PFSK-1 (cell line): ENCODE data around the gene BTRC.

Experiments used
- FOXP2 ChIP-seq: optimal IDR thresholded peaks from 2 replicates; pipeline ENCODE3; 2011; ENCODE audit warnings: borderline replicate concordance, control low read depth, inconsistent platforms; ENCODE audit not compliant: insufficient read depth; ENCODE audit errors: extremely low read length, extremely low read depth
- POLR2AphosphoS5 ChIP-seq: IDR thresholded peaks from 2 replicates; pipeline ENCODE4 v1.6.1; 2012; ENCODE audit warnings: low read depth, mild to moderate bottlenecking, control low read depth, low read length, moderate library complexity
- REST ChIP-seq, 2 experiments: IDR thresholded peaks; 2 replicates each; pipeline versions ENCODE4 v1.6.1 to v1.8.0; 2011 to 2012; ENCODE audit warnings: low read depth in 2 of 2, low read length in 2 of 2, control low read depth in 1 of 2, inconsistent platforms in 1 of 2, mild to moderate bottlenecking in 1 of 2, moderate library complexity in 1 of 2; ENCODE audit not compliant: insufficient read depth in 1 of 2
- SIN3A ChIP-seq: IDR thresholded peaks from 2 replicates; pipeline ENCODE4 v1.6.1; 2012; ENCODE audit warnings: mild to moderate bottlenecking, low read length, moderate library complexity, borderline replicate concordance; ENCODE audit not compliant: insufficient read depth
- TAF1 ChIP-seq: IDR thresholded peaks from 2 replicates; pipeline ENCODE4 v1.6.1; 2012; ENCODE audit warnings: low read length, control low read depth, borderline replicate concordance; ENCODE audit not compliant: insufficient read depth

Gene BTRC

GRCh38 chr10:101601541-101601940 is 247.6 kb downstream of the BTRC start:
- TF ChIP-seq SIN3A (no peak), TAF1 (no peak), REST (IDR thresholded peaks at IDR 0.05; ENCODE audit: insufficient read depth in 1 of 2, low read depth in 2 of 2, low read length in 2 of 2) (no peak), POLR2AphosphoS5 (no peak), FOXP2 (no peak)

- TF ChIP-seq TAF1 = no peak
- no peak for TF ChIP-seq SIN3A
- TF ChIP-seq FOXP2 = peak; percentile 37
- no peak for TF ChIP-seq POLR2AphosphoS5
These were observed 248.9 kb downstream of the BTRC start for GRCh38 chr10:101602761-101603398.
